ENCODE results near the gene YWHAQ. TPM values are rescaled to one million over a fixed set of nuclear protein-coding genes. Genes with fewer than 3 reads are reported as not detected.

YWHAQ gene
- total RNA-seq, 1 donor = 144 TPM

DNA sequence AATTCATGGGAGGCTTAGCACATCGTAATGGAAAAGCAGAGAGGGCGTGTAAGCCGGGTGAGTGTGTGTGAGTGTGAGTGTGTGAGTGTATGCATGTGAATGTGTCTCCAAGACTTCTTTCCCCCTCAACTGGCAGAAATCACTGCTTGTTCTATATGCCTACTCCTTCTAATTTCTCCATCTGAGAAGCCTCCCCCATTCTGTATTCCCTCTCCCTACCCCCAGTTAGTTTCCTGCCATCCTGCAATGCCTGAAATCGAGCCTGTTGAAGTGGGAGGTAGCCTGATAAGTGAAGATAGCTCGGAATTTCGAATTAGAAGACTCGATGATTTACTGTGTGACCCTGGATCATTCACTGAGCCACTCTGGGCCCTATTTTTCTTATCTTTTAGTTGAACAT lies 30.0 kb upstream of the YWHAQ start:
- H3K9me3 ChIP-seq (ENCODE audit: low read depth, low read length) = no peaks in the 10 kb centered on the region
- peaks cover 1% of the 10 kb centered on the region for H3K4me1 ChIP-seq (ENCODE audit: insufficient read depth, low read length)
- H3K4me3 ChIP-seq (ENCODE audit: low read length) = no peak overlapping the region
- no peaks in the 10 kb centered on the region for H3K27me3 ChIP-seq (ENCODE audit: insufficient read depth, low read length)

GRCh38 chr2:9660154-9660553 lies 29.4 kb upstream of the YWHAQ start:
- Histone ChIP-seq H3K4me1 (ENCODE audit: insufficient read depth, low read length) (peaks cover 7% of the 10 kb centered on the region), H3K9me3 (ENCODE audit: low read depth, low read length) (no peaks in the 10 kb centered on the region), H3K4me3 (ENCODE audit: low read length) (no peak overlapping the region), H3K27me3 (ENCODE audit: insufficient read depth, low read length) (no peaks in the 10 kb centered on the region)

DNA sequence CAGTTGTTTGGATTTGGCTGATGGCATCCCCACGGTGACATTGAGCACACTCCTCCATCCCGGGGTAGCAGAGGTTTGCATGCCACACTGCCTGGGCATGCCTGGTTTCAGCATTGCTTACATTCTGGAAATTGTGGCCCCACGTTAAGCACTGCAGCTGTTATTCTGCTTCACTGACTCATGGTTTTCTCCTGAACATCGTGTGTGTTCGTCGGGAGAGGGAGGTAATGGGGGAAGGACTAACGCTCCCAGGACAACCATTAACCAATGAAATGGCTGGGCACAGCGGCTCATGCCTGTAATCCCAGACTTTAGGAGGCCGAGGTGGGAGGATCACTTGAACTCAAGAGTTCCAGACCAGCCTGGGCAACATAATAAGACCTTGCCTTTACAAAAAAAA lies 28.2 kb upstream of the YWHAQ start:
- H3K4me1 ChIP-seq (ENCODE audit: insufficient read depth, low read length) = peaks cover 8% of the 10 kb centered on the region
- H3K27me3 ChIP-seq (ENCODE audit: insufficient read depth, low read length) = no peaks in the 10 kb centered on the region

GRCh38 chr2:9657731-9658130 lies 26.9 kb upstream of the YWHAQ start:
- no peak overlapping the region for H3K4me3 ChIP-seq (ENCODE audit: low read length)
- no peaks in the 10 kb centered on the region for H3K27me3 ChIP-seq (ENCODE audit: insufficient read depth, low read length)

More for the DNA sequence above, 28.2 kb upstream of the YWHAQ start:
- H3K9me3 ChIP-seq (ENCODE audit: low read depth, low read length) = no peaks in the 10 kb centered on the region
- no peak overlapping the region for H3K4me3 ChIP-seq (ENCODE audit: low read length)

DNA sequence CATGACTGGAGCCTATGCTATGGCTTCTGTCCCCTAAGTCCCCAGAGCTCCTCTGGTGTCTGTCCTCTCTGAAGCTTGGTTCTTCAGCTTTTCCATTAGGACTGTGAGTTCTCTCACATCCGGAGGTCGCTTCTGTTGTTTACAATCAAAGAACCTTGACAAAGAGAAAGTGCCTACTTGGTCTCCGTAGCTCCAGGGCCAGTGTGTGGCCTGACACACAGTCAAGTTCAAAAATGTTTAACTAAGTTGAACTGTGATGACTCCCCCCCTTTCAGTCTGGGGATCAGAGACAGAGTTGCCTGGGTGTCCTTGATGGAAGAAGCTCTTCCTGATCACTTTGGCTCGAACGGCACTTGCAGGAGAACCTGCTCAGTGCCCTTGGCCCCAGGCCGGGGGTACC lies 26.3 kb upstream of the YWHAQ start:
- H3K9me3 ChIP-seq (ENCODE audit: low read depth, low read length) = no peaks in the 10 kb centered on the region
- H3K4me1 ChIP-seq (ENCODE audit: insufficient read depth, low read length) = peaks cover 8% of the 10 kb centered on the region
- H3K4me3 ChIP-seq (ENCODE audit: low read length) = no peak overlapping the region
- H3K27me3 ChIP-seq (ENCODE audit: insufficient read depth, low read length) = no peaks in the 10 kb centered on the region

More at GRCh38 chr2:9657731-9658130, 26.9 kb upstream of the YWHAQ start:
- Histone ChIP-seq H3K4me1 (ENCODE audit: insufficient read depth, low read length) (peaks cover 8% of the 10 kb centered on the region), H3K9me3 (ENCODE audit: low read depth, low read length) (no peaks in the 10 kb centered on the region)

DNA sequence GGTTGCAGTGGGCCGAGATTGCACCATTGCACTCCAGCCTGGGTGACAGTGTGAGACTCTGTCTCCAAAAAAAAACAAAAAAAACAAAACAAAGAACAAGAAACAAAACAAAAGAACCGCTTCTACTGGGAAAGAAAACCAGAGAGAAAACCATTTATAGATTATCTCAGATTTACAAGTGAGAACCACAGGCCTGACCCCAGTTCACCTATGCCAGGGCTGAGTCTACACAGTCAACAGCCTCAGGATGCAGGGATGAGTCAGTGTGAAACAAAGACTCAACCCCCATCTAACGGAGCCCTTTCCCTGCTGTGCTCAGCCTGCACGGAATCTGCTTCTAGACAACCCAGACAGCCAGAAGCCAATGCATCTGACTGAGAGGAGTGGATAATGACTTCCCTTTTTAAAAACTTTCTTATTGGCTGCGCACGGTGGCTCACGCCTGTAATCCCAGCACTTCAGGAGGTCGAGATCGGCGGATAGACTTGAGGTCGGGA lies 25.5 kb upstream of the YWHAQ start:
- no peak overlapping the region for H3K4me3 ChIP-seq (ENCODE audit: low read length)

GRCh38 chr2:9655441-9656269 lies 24.9 kb upstream of the YWHAQ start:
- Histone ChIP-seq H3K4me1 (ENCODE audit: insufficient read depth, low read length) (peaks cover 8% of the 10 kb centered on the region), H3K9me3 (ENCODE audit: low read depth, low read length) (no peaks in the 10 kb centered on the region), H3K27me3 (ENCODE audit: insufficient read depth, low read length) (no peaks in the 10 kb centered on the region), H3K4me3 (ENCODE audit: low read length) (no peak overlapping the region)

More for the DNA sequence above, 25.5 kb upstream of the YWHAQ start:
- Histone ChIP-seq H3K4me1 (ENCODE audit: insufficient read depth, low read length) (peaks cover 8% of the 10 kb centered on the region), H3K9me3 (ENCODE audit: low read depth, low read length) (no peaks in the 10 kb centered on the region), H3K27me3 (ENCODE audit: insufficient read depth, low read length) (no peaks in the 10 kb centered on the region)

GRCh38 chr2:9654452-9655100 lies 23.8 kb upstream of the YWHAQ start:
- peaks cover 8% of the 10 kb centered on the region for H3K4me1 ChIP-seq (ENCODE audit: insufficient read depth, low read length)
- no peaks in the 10 kb centered on the region for H3K9me3 ChIP-seq (ENCODE audit: low read depth, low read length)
- H3K4me3 ChIP-seq (ENCODE audit: low read length) = no peak overlapping the region
- no peaks in the 10 kb centered on the region for H3K27me3 ChIP-seq (ENCODE audit: insufficient read depth, low read length)

GRCh38 chr2:9653485-9654271 lies 22.9 kb upstream of the YWHAQ start:
- H3K27me3 ChIP-seq (ENCODE audit: insufficient read depth, low read length) = no peaks in the 10 kb centered on the region
- no peaks in the 10 kb centered on the region for H3K9me3 ChIP-seq (ENCODE audit: low read depth, low read length)
- no peak overlapping the region for H3K4me3 ChIP-seq (ENCODE audit: low read length)
- peaks cover 8% of the 10 kb centered on the region for H3K4me1 ChIP-seq (ENCODE audit: insufficient read depth, low read length)

DNA sequence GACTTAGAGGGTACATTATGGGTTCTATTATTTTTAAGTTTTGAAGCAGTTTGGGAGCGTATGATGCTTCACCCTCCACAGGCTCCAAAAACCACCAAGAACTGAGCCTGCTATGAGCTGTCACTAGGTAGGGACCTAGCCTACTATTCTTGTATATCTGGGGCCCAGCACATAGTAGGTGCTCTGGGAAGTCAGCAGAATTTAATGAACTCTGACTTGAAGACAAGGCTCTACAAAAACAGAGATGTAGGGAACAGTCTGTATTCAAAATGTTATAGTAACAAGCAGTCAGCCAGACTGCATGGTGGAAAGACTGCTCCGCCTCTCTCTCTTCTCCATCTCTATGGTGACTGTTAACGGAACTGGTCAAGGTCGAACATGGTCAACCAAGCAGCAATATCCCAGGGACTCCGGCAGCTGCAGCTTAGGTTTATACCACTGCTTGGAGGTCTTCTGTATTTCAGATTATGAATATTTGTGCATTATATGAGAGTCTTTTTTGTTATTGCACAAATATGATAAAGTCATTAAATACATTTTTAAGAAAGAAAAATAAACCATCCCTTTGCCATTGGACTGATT lies 22.2 kb upstream of the YWHAQ start:
- H3K9me3 ChIP-seq (ENCODE audit: low read depth, low read length) = no peaks in the 10 kb centered on the region
- no peaks in the 10 kb centered on the region for H3K27me3 ChIP-seq (ENCODE audit: insufficient read depth, low read length)

GRCh38 chr2:9652267-9652666 lies 21.5 kb upstream of the YWHAQ start:
- no peak overlapping the region for H3K4me3 ChIP-seq (ENCODE audit: low read length)
- H3K9me3 ChIP-seq (ENCODE audit: low read depth, low read length) = no peaks in the 10 kb centered on the region
- no peaks in the 10 kb centered on the region for H3K27me3 ChIP-seq (ENCODE audit: insufficient read depth, low read length)

More for the DNA sequence above, 22.2 kb upstream of the YWHAQ start:
- Histone ChIP-seq H3K4me3 (ENCODE audit: low read length) (no peak overlapping the region), H3K4me1 (ENCODE audit: insufficient read depth, low read length) (peaks cover 8% of the 10 kb centered on the region)

GRCh38 chr2:9650119-9650821 lies 19.5 kb upstream of the YWHAQ start:
- Histone ChIP-seq H3K4me3 (ENCODE audit: low read length) (no peak overlapping the region), H3K27me3 (ENCODE audit: insufficient read depth, low read length) (no peaks in the 10 kb centered on the region), H3K4me1 (ENCODE audit: insufficient read depth, low read length) (peaks cover 2% of the 10 kb centered on the region), H3K9me3 (ENCODE audit: low read depth, low read length) (no peaks in the 10 kb centered on the region)

More at GRCh38 chr2:9652267-9652666, 21.5 kb upstream of the YWHAQ start:
- peaks cover 8% of the 10 kb centered on the region for H3K4me1 ChIP-seq (ENCODE audit: insufficient read depth, low read length)

- Histone ChIP-seq H3K9me3 (ENCODE audit: low read depth, low read length) (no peaks in the 10 kb centered on the region), H3K4me3 (ENCODE audit: low read length) (no peak overlapping the region), H3K27me3 (ENCODE audit: insufficient read depth, low read length) (no peaks in the 10 kb centered on the region), H3K4me1 (ENCODE audit: insufficient read depth, low read length) (no peaks in the 10 kb centered on the region)
Measured at GRCh38 chr2:9649261-9649660, 18.5 kb upstream of the YWHAQ start.

GRCh38 chr2:9648821-9649220 lies 18.0 kb upstream of the YWHAQ start:
- H3K4me1 ChIP-seq (ENCODE audit: insufficient read depth, low read length) = no peaks in the 10 kb centered on the region
- no peaks in the 10 kb centered on the region for H3K27me3 ChIP-seq (ENCODE audit: insufficient read depth, low read length)
- no peak overlapping the region for H3K4me3 ChIP-seq (ENCODE audit: low read length)
- no peaks in the 10 kb centered on the region for H3K9me3 ChIP-seq (ENCODE audit: low read depth, low read length)
